Osteocyte (in vitro differentiated cells): ENCODE measurements around the gene LPIN2. TPM values are rescaled to one million over a fixed set of nuclear protein-coding genes. Genes with fewer than 3 reads are reported as not detected.
A peak's percentile ranks its signal among the peaks of the same experiment; 100 is the strongest.
"Not testable (repeated sequence)": the region's sequence is repeated elsewhere in the genome, so short reads cannot be mapped to it uniquely, and the experiment has no call there.

Experiments used
- DNase-seq: peaks from one replicate; pipeline ENCODE4 v3.0.0; 2021; ENCODE audit warnings: mixed read lengths; ENCODE audit not compliant: unreplicated experiment; ENCODE audit errors: extremely low spot score
- H3K27ac Mint-ChIP-seq: one replicate; pipeline ENCODE4 v1.8.0; 2021; ENCODE audit warnings: mild to moderate bottlenecking, mixed read lengths; ENCODE audit not compliant: unreplicated experiment
- H3K27me3 Mint-ChIP-seq: one replicate; pipeline ENCODE4 v1.8.0; 2021; ENCODE audit warnings: mixed read lengths; ENCODE audit not compliant: unreplicated experiment
- H3K36me3 Mint-ChIP-seq: one replicate; pipeline ENCODE4 v1.8.0; 2021; ENCODE audit warnings: mixed read lengths; ENCODE audit not compliant: unreplicated experiment
- H3K4me1 Mint-ChIP-seq: one replicate; pipeline ENCODE4 v1.8.0; 2021; ENCODE audit warnings: mixed read lengths; ENCODE audit not compliant: unreplicated experiment
- H3K4me3 Mint-ChIP-seq: one replicate; pipeline ENCODE4 v1.8.0; 2021; ENCODE audit warnings: mild to moderate bottlenecking, moderate library complexity, mixed read lengths; ENCODE audit not compliant: unreplicated experiment
- H3K9me3 Mint-ChIP-seq: one replicate; pipeline ENCODE4 v1.8.0; 2021; ENCODE audit warnings: mixed read lengths; ENCODE audit not compliant: unreplicated experiment
- CTCF ChIP-seq: fragments of 200-600 bp; sonication (generic); IDR thresholded peaks from 2 replicates; pipeline ENCODE4 v1.5.0; 2021; ENCODE audit warnings: antibody characterized with exemption, mild to moderate bottlenecking, moderate library complexity
- total RNA-seq: library from RNA; stranded (reverse); gene quantifications from 2 replicates; pipeline ENCODE4 v1.2.1, GENCODE V29; 2021

Gene LPIN2
- total RNA-seq, 1 donor from 2014 or later = 34.8 TPM

- Mint-ChIP-seq H3K36me3 (no peaks in the 10 kb centered on the region), H3K9me3 (no peaks in the 10 kb centered on the region), H3K27ac (no peak overlapping the region), H3K4me3 (no peak overlapping the region), H3K4me1 (peaks cover 16% of the 10 kb centered on the region), H3K27me3 (no peaks in the 10 kb centered on the region)
- no peak for TF ChIP-seq CTCF
- peak; percentile 21 for DNase-seq
Observed at GRCh38 chr18:3027370-3027891, 14.5 kb upstream of the LPIN2 start.

GRCh38 chr18:3025544-3025943 lies 12.6 kb upstream of the LPIN2 start:
- Mint-ChIP-seq H3K4me1 (peaks cover 16% of the 10 kb centered on the region), H3K36me3 (no peaks in the 10 kb centered on the region), H3K27ac (no peak overlapping the region), H3K27me3 (no peaks in the 10 kb centered on the region), H3K4me3 (no peak overlapping the region), H3K9me3 (no peaks in the 10 kb centered on the region)
- DNase-seq = no peak
- no peak for TF ChIP-seq CTCF

GRCh38 chr18:3023603-3024002 lies 10.7 kb upstream of the LPIN2 start:
- DNase-seq, H3K9me3 Mint-ChIP-seq, H3K27me3 Mint-ChIP-seq, H3K4me1 Mint-ChIP-seq, H3K4me3 Mint-ChIP-seq, H3K27ac Mint-ChIP-seq, H3K36me3 Mint-ChIP-seq: not testable (repeated sequence)

- peaks cover 39% of the 10 kb centered on the region for H3K4me1 Mint-ChIP-seq
- H3K9me3 Mint-ChIP-seq = no peaks in the 10 kb centered on the region
- no peak overlapping the region for H3K4me3 Mint-ChIP-seq
- H3K36me3 Mint-ChIP-seq = no peaks in the 10 kb centered on the region
- TF ChIP-seq CTCF = no peak
- no peak for DNase-seq
- peak overlapping the region; percentile 34 for H3K27ac Mint-ChIP-seq
- H3K27me3 Mint-ChIP-seq = no peaks in the 10 kb centered on the region
Observed at GRCh38 chr18:3016585-3017297, 3.8 kb upstream of the LPIN2 start.

- H3K4me3 Mint-ChIP-seq = no peak overlapping the region
- no peaks in the 10 kb centered on the region for H3K9me3 Mint-ChIP-seq
- H3K27ac Mint-ChIP-seq = peak overlapping the region; percentile 48
- H3K27me3 Mint-ChIP-seq = no peaks in the 10 kb centered on the region
- no peak for TF ChIP-seq CTCF
- no peak for DNase-seq
- peaks cover 47% of the 10 kb centered on the region for H3K4me1 Mint-ChIP-seq
- peaks cover under 1% of the 10 kb centered on the region for H3K36me3 Mint-ChIP-seq
Observed at GRCh38 chr18:3015851-3016250, 2.9 kb upstream of the LPIN2 start.
